H9 (cell line): ENCODE measurements around the gene CD244. TPM values are rescaled to one million over a fixed set of nuclear protein-coding genes. Genes with fewer than 3 reads are reported as not detected.

Experiments
- DNase-seq: peaks from one replicate; pipeline ENCODE4 v3.0.0-alpha.2; 2017
- H2AFZ ChIP-seq: one replicate; pipeline ENCODE4 v1.6.1; 2013; ENCODE audit warnings: mild to moderate bottlenecking, low read length, control low read depth, moderate library complexity
- H2AK5ac ChIP-seq: 2 replicates; pipeline ENCODE4 v1.6.1; 2013; ENCODE audit warnings: low read length, control low read depth, mixed read lengths; ENCODE audit not compliant: insufficient read length
- H2BK120ac ChIP-seq: one replicate; pipeline ENCODE4 v1.6.1; 2013; ENCODE audit warnings: low read depth, mild to moderate bottlenecking, low read length, control low read depth, inconsistent platforms; ENCODE audit not compliant: poor library complexity, severe bottlenecking
- H2BK12ac ChIP-seq: 2 replicates; pipeline ENCODE4 v1.6.1; 2013; ENCODE audit warnings: low read length, control low read depth, mixed read lengths, low read depth; ENCODE audit not compliant: insufficient read length
- H2BK15ac ChIP-seq: 2 replicates; pipeline ENCODE4 v1.6.1; 2013; ENCODE audit warnings: low read depth, low read length, control low read depth
- H2BK20ac ChIP-seq: one replicate; pipeline ENCODE4 v1.6.1; 2013; ENCODE audit warnings: low read depth, mild to moderate bottlenecking, low read length, control low read depth, inconsistent platforms; ENCODE audit not compliant: poor library complexity, severe bottlenecking
- H2BK5ac ChIP-seq: 2 replicates; pipeline ENCODE4 v1.6.1; 2013; ENCODE audit warnings: low read length, control low read depth, mixed read lengths; ENCODE audit not compliant: insufficient read length
- H3K14ac ChIP-seq: 2 replicates; pipeline ENCODE4 v1.6.1; 2013; ENCODE audit warnings: low read length, control low read depth; ENCODE audit not compliant: insufficient read depth
- H3K18ac ChIP-seq: 2 replicates; pipeline ENCODE4 v1.6.1; 2013; ENCODE audit warnings: low read depth, mild to moderate bottlenecking, mixed read lengths, low read length, control low read depth; ENCODE audit not compliant: insufficient read length
- H3K23ac ChIP-seq: 2 replicates; pipeline ENCODE4 v1.6.1; 2013; ENCODE audit warnings: low read length, control low read depth, mixed read lengths, low read depth; ENCODE audit not compliant: insufficient read length
- H3K23me2 ChIP-seq: 2 replicates; pipeline ENCODE4 v1.6.1; 2013; ENCODE audit warnings: low read depth, mild to moderate bottlenecking, mixed read lengths, low read length, control low read depth; ENCODE audit not compliant: insufficient read length, poor library complexity, severe bottlenecking
- H3K27ac ChIP-seq: 2 replicates; pipeline ENCODE4 v1.5.1; 2013; ENCODE audit warnings: low read length, control low read depth, mixed read lengths, low read depth; ENCODE audit not compliant: insufficient read length
- H3K27me3 ChIP-seq: 2 replicates; pipeline ENCODE4 v1.6.1; 2013; ENCODE audit warnings: low read length, control low read depth, inconsistent platforms; ENCODE audit not compliant: insufficient read depth
- H3K4ac ChIP-seq: 2 replicates; pipeline ENCODE4 v1.6.1; 2013; ENCODE audit warnings: low read depth, mild to moderate bottlenecking, control low read depth, inconsistent platforms, low read length, moderate library complexity
- H3K4me1 ChIP-seq: 2 replicates; pipeline ENCODE4 v1.6.1; 2013; ENCODE audit warnings: low read length, control low read depth, inconsistent platforms; ENCODE audit not compliant: insufficient read depth
- H3K4me2 ChIP-seq: 2 replicates; pipeline ENCODE4 v1.6.1; 2013; ENCODE audit warnings: low read length, control low read depth, mixed read lengths; ENCODE audit not compliant: insufficient read length, insufficient read depth
- H3K56ac ChIP-seq: 2 replicates; pipeline ENCODE4 v1.6.1; 2013; ENCODE audit warnings: low read depth, mild to moderate bottlenecking, mixed read lengths, low read length, control low read depth; ENCODE audit not compliant: insufficient read length
- H3K79me1 ChIP-seq: 2 replicates; pipeline ENCODE4 v1.6.1; 2013; ENCODE audit warnings: low read depth, mild to moderate bottlenecking, moderate library complexity, low read length, control low read depth, inconsistent platforms; ENCODE audit not compliant: insufficient read depth, poor library complexity, severe bottlenecking
- H3K79me2 ChIP-seq: 2 replicates; pipeline ENCODE4 v1.6.1; 2013; ENCODE audit warnings: low read length, control low read depth, inconsistent platforms; ENCODE audit not compliant: insufficient read depth
- H3K9ac ChIP-seq: 2 replicates; pipeline ENCODE4 v1.6.1; 2013; ENCODE audit warnings: low read length, control low read depth, mixed read lengths; ENCODE audit not compliant: insufficient read length; ENCODE audit errors: extremely low read depth
- H3K9me3 ChIP-seq: one replicate; pipeline ENCODE4 v1.6.1; 2013; ENCODE audit warnings: low read depth, low read length, inconsistent platforms; ENCODE audit not compliant: control insufficient read depth
- H3T11ph ChIP-seq: one replicate; pipeline ENCODE4 v1.6.1; 2013; ENCODE audit warnings: mild to moderate bottlenecking, low read length, control low read depth, inconsistent platforms
- H4K20me1 ChIP-seq: one replicate; pipeline ENCODE4 v1.6.1; 2013; ENCODE audit not compliant: control insufficient read depth, insufficient read length, insufficient read depth
- H4K5ac ChIP-seq: 2 replicates; pipeline ENCODE4 v1.6.1; 2013; ENCODE audit warnings: low read depth, mild to moderate bottlenecking, mixed read lengths, low read length, control low read depth; ENCODE audit not compliant: insufficient read length
- H4K8ac ChIP-seq: replicated peaks from 2 replicates; pipeline ENCODE4 v1.6.1; 2013; ENCODE audit warnings: low read length, control low read depth, mixed read lengths, low read depth; ENCODE audit not compliant: insufficient read length
- H4K91ac ChIP-seq: 2 replicates; pipeline ENCODE4 v1.6.1; 2013; ENCODE audit warnings: low read depth, mild to moderate bottlenecking, moderate library complexity, mixed read lengths, low read length, control low read depth; ENCODE audit not compliant: insufficient read length
- H3K27ac Mint-ChIP-seq, 3 experiments: 2 replicates in 2 of 3; 3 replicates in 1 of 3; pipeline ENCODE4 v1.8.0; 2020 to 2021; ENCODE audit warnings: mixed read lengths in 3 of 3, mild to moderate bottlenecking in 1 of 3, moderate library complexity in 1 of 3
- H3K27me3 Mint-ChIP-seq: 2 replicates; pipeline ENCODE4 v1.8.0; 2021; ENCODE audit warnings: low read depth, mild to moderate bottlenecking, moderate library complexity, mixed read lengths
- H3K36me3 Mint-ChIP-seq, 3 experiments: 2 replicates in 2 of 3; 3 replicates in 1 of 3; pipeline ENCODE4 v1.8.0; 2020 to 2021; ENCODE audit warnings: low read depth in 3 of 3, mixed read lengths in 3 of 3; ENCODE audit not compliant: insufficient read depth in 1 of 3
- H3K4me1 Mint-ChIP-seq, 2 experiments: 2 replicates each; pipeline ENCODE4 v1.8.0; 2020; ENCODE audit warnings: mixed read lengths in 2 of 2
- H3K4me3 Mint-ChIP-seq, 2 experiments: 2 replicates in 1 of 2; 3 replicates in 1 of 2; pipeline ENCODE4 v1.8.0; 2020 to 2021; ENCODE audit warnings: mild to moderate bottlenecking in 2 of 2, mixed read lengths in 2 of 2, moderate library complexity in 1 of 2
- H3K9me3 Mint-ChIP-seq, 2 experiments: 2 replicates in 1 of 2; 3 replicates in 1 of 2; pipeline ENCODE4 v1.8.0; 2020; ENCODE audit warnings: mild to moderate bottlenecking in 2 of 2, mixed read lengths in 2 of 2, moderate library complexity in 1 of 2
- CTCF ChIP-seq: fragments of 200-600 bp; sonication (generic); conservative IDR thresholded peaks from 3 replicates; pipeline ENCODE4 v1.8.0; 2021; ENCODE audit warnings: antibody characterized with exemption, mild to moderate bottlenecking
- WGBS: extraction: QIAGEN DNeasy Blood & Tissue Kit; methylation state at CpG from one replicate; pipeline ENCODE4 v1.1.7; 2013; ENCODE audit warnings: missing lambda C conversion rate, low lambda C conversion rate, mixed read lengths; ENCODE audit not compliant: insufficient read length; ENCODE audit errors: extremely low coverage; 5-methylcytosine and 5-hydroxymethylcytosine counted together
- total RNA-seq: library from RNA; stranded (reverse); gene quantifications from 2 replicates; pipeline ENCODE4 v1.2.1, GENCODE V29; 2021

Gene CD244
- total RNA-seq, 1 experiment from 2014 or later: not detected

GRCh38 chr1:160810486-160810885 lies 52.2 kb downstream of the CD244 start:
- H3K14ac ChIP-seq: no peak overlapping the region
- H3K27ac Mint-ChIP-seq: peak overlapping the region in 1 of 3 experiments; percentile 69; a peak in 1 of 7 replicates
- no peak overlapping the region for H4K8ac ChIP-seq

More at GRCh38 chr1:160810486-160810885, 52.2 kb downstream of the CD244 start:
- WGBS: no CpG with 5 or more reads among the region's 1 CpG
- Histone ChIP-seq H2AFZ (no peak overlapping the region), H3K9me3 (no peaks in the 10 kb centered on the region), H2BK120ac (no peak overlapping the region), H3K79me1 (no peaks in the 10 kb centered on the region), H3K23ac (no peak overlapping the region), H3K23me2 (no peaks in the 10 kb centered on the region), H2BK20ac (no peak overlapping the region), H3K4me1 (peaks cover 2% of the 10 kb centered on the region; the same call in 1 of the 2 replicates), H3K18ac (no peak overlapping the region), H3K79me2 (no peaks in the 10 kb centered on the region), H3K4me2 (no peak overlapping the region), H2AK5ac (no peak overlapping the region), H4K91ac (no peak overlapping the region), H4K5ac (no peak overlapping the region), H4K20me1 (no peaks in the 10 kb centered on the region), H3T11ph (no peak overlapping the region), H3K27me3 (no peaks in the 10 kb centered on the region), H3K27ac (no peak overlapping the region), H3K56ac (no peak overlapping the region), H3K9ac (no peak overlapping the region), H2BK15ac (no peak overlapping the region), H3K4ac (no peak overlapping the region), H2BK5ac (no peak overlapping the region), H2BK12ac (no peak overlapping the region)
- Mint-ChIP-seq H3K36me3 (peaks cover 0 to 15% (median 3%) of the 10 kb centered on the region in 3 experiments; a peak in 4 of 7 replicates), H3K4me3 (no peak overlapping the region), H3K9me3 (peaks cover 12 to 14% of the 10 kb centered on the region in 2 experiments; a peak in 4 of 5 replicates), H3K4me1 (peaks cover 20 to 28% of the 10 kb centered on the region in 2 experiments), H3K27me3 (no peaks in the 10 kb centered on the region)
- no peak for DNase-seq
- no peak for TF ChIP-seq CTCF
